Measurements from ENCODE around the gene CPLX4. TPM values are rescaled to one million over a fixed set of nuclear protein-coding genes. Genes with fewer than 3 reads are reported as not detected.

The CPLX4 gene
- total RNA-seq, 2 donors from 2014 or later: not detected

GRCh38 chr18:59278793-59279192, 39.7 kb downstream of the CPLX4 start:
- ATAC-seq (no peak), DNase-seq (no peak)
- Histone ChIP-seq H3K36me3 (replicated peaks in 1 of 2; ENCODE audit: insufficient read depth in 1 of 2, low read depth in 2 of 2) (no peaks in the 10 kb centered on the region), H3K4me3 (no peak overlapping the region), H3K9me3 (no peaks in the 10 kb centered on the region), H3K4me1 (peaks cover 4% of the 10 kb centered on the region), H3K27me3 (peaks cover 0 to 9% of the 10 kb centered on the region in 2 donors), H3K27ac (no peak overlapping the region)
- intact Hi-C loops (cut with DNase I): no loop called here
- no peak for TF ChIP-seq POLR2A (IDR thresholded peaks at IDR 0.05)
- TF ChIP-seq CTCF (IDR thresholded peaks at IDR 0.05): no peak
- 55 to 61% methylated on average over 5 of the region's 5 CpGs for WGBS, 2 donors

- Histone ChIP-seq H3K27ac (no peak overlapping the region), H3K36me3 (replicated peaks in 1 of 2; ENCODE audit: insufficient read depth in 1 of 2, low read depth in 2 of 2) (no peaks in the 10 kb centered on the region), H3K4me1 (peaks cover 21% of the 10 kb centered on the region), H3K4me3 (no peak overlapping the region), H3K27me3 (peaks cover 0 to 32% of the 10 kb centered on the region in 2 donors), H3K9me3 (no peaks in the 10 kb centered on the region)
- 41 to 52% methylated on average over 5 of the region's 5 CpGs for WGBS, 2 donors
- ATAC-seq (no peak), DNase-seq (no peak)
- TF ChIP-seq CTCF (IDR thresholded peaks at IDR 0.05): no peak
- TF ChIP-seq POLR2A (IDR thresholded peaks at IDR 0.05): no peak
- intact Hi-C loops (cut with DNase I): no loop called here
Observed at GRCh38 chr18:59276047-59276446, 42.4 kb downstream of the CPLX4 start.

- no peak for ATAC-seq
- H3K36me3 ChIP-seq (replicated peaks in 1 of 2; ENCODE audit: insufficient read depth in 1 of 2, low read depth in 2 of 2): no peaks in the 10 kb centered on the region
- 44 to 51% methylated on average over 6 of the region's 6 CpGs for WGBS, 2 donors
- intact Hi-C loops (cut with DNase I): no loop called here
- H3K9me3 ChIP-seq: no peaks in the 10 kb centered on the region
- no peak for DNase-seq
- peaks cover 0 to 32% of the 10 kb centered on the region in 2 donors for H3K27me3 ChIP-seq
- no peak overlapping the region for H3K27ac ChIP-seq
- H3K4me1 ChIP-seq: peaks cover 21% of the 10 kb centered on the region
- no peak for TF ChIP-seq CTCF (IDR thresholded peaks at IDR 0.05)
- TF ChIP-seq POLR2A (IDR thresholded peaks at IDR 0.05): no peak
- no peak overlapping the region for H3K4me3 ChIP-seq
Observed at GRCh38 chr18:59275406-59275949, 43.0 kb downstream of the CPLX4 start.

GRCh38 chr18:59274533-59274928, 43.9 kb downstream of the CPLX4 start:
- 22 to 28% methylated on average over 18 of the region's 18 CpGs for WGBS, 2 donors
- H3K36me3 ChIP-seq (replicated peaks in 1 of 2; ENCODE audit: insufficient read depth in 1 of 2, low read depth in 2 of 2): no peaks in the 10 kb centered on the region
- H3K27me3 ChIP-seq: peaks cover 0 to 37% of the 10 kb centered on the region in 2 donors
- H3K9me3 ChIP-seq: no peaks in the 10 kb centered on the region
- DNase-seq: no peak
- TF ChIP-seq CTCF (IDR thresholded peaks at IDR 0.05) (no peak), POLR2A (IDR thresholded peaks at IDR 0.05) (no peak)
- intact Hi-C loops (cut with DNase I): no loop called here
- H3K4me1 ChIP-seq: peaks cover 21% of the 10 kb centered on the region
- no peak for ATAC-seq
- H3K27ac ChIP-seq: no peak overlapping the region
- no peak overlapping the region for H3K4me3 ChIP-seq
